OCI-LY1 (cell line): ENCODE data around the gene FILIP1L.

Experiments
- H2AFZ ChIP-seq: fragments of 200-600 bp; sonication (generic), shearing (Covaris generic); 2 replicates; pipeline ENCODE4 v1.6.0; 2014; ENCODE audit warnings: antibody characterized with exemption, mild to moderate bottlenecking, low read length
- H3F3A ChIP-seq: fragments of 200-600 bp; sonication (generic), shearing (Covaris generic); 2 replicates; pipeline ENCODE4 v1.6.0; 2014; ENCODE audit warnings: mild to moderate bottlenecking, antibody characterized with exemption, low read length, moderate library complexity; ENCODE audit not compliant: insufficient read depth
- H3K27ac ChIP-seq: fragments of 200-600 bp; sonication (generic); 2 replicates; pipeline ENCODE4 v1.5.1; 2014; ENCODE audit warnings: low read length, mixed run types, mild to moderate bottlenecking, low read depth; ENCODE audit not compliant: poor library complexity, severe bottlenecking
- H3K27me3 ChIP-seq: fragments of 200-600 bp; sonication (generic); 2 replicates; pipeline ENCODE4 v1.6.0; 2014; ENCODE audit warnings: antibody characterized with exemption, mild to moderate bottlenecking, low read length, moderate library complexity; ENCODE audit not compliant: insufficient read depth
- H3K36me3 ChIP-seq: fragments of 200-600 bp; sonication (generic); 2 replicates; pipeline ENCODE4 v1.6.1; 2014; ENCODE audit warnings: mild to moderate bottlenecking, antibody characterized with exemption, low read length, moderate library complexity, mixed read lengths; ENCODE audit not compliant: insufficient read depth
- H3K4me1 ChIP-seq: fragments of 200-600 bp; sonication (generic); 2 replicates; pipeline ENCODE4 v1.5.1; 2014; ENCODE audit warnings: mild to moderate bottlenecking, low read length, moderate library complexity; ENCODE audit not compliant: insufficient read depth, severe bottlenecking
- H3K4me2 ChIP-seq: fragments of 200-600 bp; sonication (generic), shearing (Covaris generic); 2 replicates; pipeline ENCODE4 v1.6.1; 2014; ENCODE audit warnings: low read length
- H3K4me3 ChIP-seq: fragments of 200-600 bp; sonication (generic); 2 replicates; pipeline ENCODE4 v1.5.1; 2014; ENCODE audit warnings: low read length, low read depth, mild to moderate bottlenecking, mixed read lengths; ENCODE audit not compliant: poor library complexity, severe bottlenecking
- H3K79me2 ChIP-seq: fragments of 200-600 bp; shearing (Covaris generic); 2 replicates; pipeline ENCODE4 v1.6.1; 2016; ENCODE audit warnings: mixed run types, low read length, mixed read lengths; ENCODE audit not compliant: insufficient read depth
- H3K9ac ChIP-seq: fragments of 200-600 bp; sonication (generic), shearing (Covaris generic); 2 replicates; pipeline ENCODE4 v1.6.1; 2014; ENCODE audit warnings: mild to moderate bottlenecking, low read length, mixed read lengths
- H3K9me2 ChIP-seq: fragments of 200-600 bp; sonication (generic), shearing (Covaris generic); 2 replicates; pipeline ENCODE4 v1.6.1; 2014; ENCODE audit warnings: low read depth, mild to moderate bottlenecking, low read length, mixed read lengths
- H3K9me3 ChIP-seq: fragments of 200-600 bp; shearing (Covaris generic); 2 replicates; pipeline ENCODE4 v1.6.1; 2014; ENCODE audit warnings: low read length, mixed read lengths
- H4K20me1 ChIP-seq: fragments of 200-600 bp; sonication (generic), shearing (Covaris generic); 2 replicates; pipeline ENCODE4 v1.6.0; 2016; ENCODE audit warnings: mild to moderate bottlenecking, low read length; ENCODE audit not compliant: insufficient read depth
- EZH2 ChIP-seq: fragments of 200-600 bp; sonication (generic), shearing (Covaris generic); IDR thresholded peaks from 2 replicates; pipeline ENCODE4 v1.8.0; 2017; ENCODE audit warnings: borderline replicate concordance, mixed run types, mild to moderate bottlenecking, antibody characterized with exemption, low read length, moderate library complexity, mixed read lengths
- TF ChIP-seq, protein P1 (sequence below): fragments of 200-600 bp; sonication (generic), shearing (Covaris generic); IDR thresholded peaks from 2 replicates; pipeline ENCODE4 v1.5.1; 2017; ENCODE audit warnings: mild to moderate bottlenecking, antibody characterized with exemption, low read length, moderate library complexity, mixed read lengths

FILIP1L gene

DNA sequence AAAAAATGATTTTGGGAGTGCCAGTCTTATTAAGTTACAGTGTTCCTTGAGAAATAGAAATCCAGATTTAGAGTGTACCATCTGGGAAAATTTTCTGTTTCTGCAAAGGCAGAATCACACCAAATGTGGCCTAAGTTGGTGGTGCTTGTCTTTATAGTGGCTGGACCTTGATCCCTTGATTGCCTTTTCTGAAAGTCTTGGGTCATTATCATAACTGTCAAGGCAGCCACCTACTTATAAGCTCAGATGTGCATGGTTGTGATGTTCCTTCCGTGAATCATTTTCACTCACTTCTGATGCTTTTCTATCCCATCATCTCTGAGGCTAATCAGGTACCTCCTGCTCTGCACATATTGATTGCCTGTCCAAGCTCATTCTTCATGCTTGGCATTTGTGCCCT lies 276.6 kb downstream of the FILIP1L start:
- Histone ChIP-seq H3K79me2 (no peaks in the 10 kb centered on the region), H3K4me1 (no peaks in the 10 kb centered on the region), H2AFZ (no peak overlapping the region), H3K36me3 (no peaks in the 10 kb centered on the region), H3K9ac (no peak overlapping the region), H3F3A (no peaks in the 10 kb centered on the region), H4K20me1 (no peaks in the 10 kb centered on the region), H3K27ac (no peak overlapping the region), H3K9me2 (no peaks in the 10 kb centered on the region), H3K27me3 (no peaks in the 10 kb centered on the region), H3K4me2 (no peak overlapping the region), H3K4me3 (no peak overlapping the region), H3K9me3 (no peaks in the 10 kb centered on the region)
- TF ChIP-seq, protein P1, sequence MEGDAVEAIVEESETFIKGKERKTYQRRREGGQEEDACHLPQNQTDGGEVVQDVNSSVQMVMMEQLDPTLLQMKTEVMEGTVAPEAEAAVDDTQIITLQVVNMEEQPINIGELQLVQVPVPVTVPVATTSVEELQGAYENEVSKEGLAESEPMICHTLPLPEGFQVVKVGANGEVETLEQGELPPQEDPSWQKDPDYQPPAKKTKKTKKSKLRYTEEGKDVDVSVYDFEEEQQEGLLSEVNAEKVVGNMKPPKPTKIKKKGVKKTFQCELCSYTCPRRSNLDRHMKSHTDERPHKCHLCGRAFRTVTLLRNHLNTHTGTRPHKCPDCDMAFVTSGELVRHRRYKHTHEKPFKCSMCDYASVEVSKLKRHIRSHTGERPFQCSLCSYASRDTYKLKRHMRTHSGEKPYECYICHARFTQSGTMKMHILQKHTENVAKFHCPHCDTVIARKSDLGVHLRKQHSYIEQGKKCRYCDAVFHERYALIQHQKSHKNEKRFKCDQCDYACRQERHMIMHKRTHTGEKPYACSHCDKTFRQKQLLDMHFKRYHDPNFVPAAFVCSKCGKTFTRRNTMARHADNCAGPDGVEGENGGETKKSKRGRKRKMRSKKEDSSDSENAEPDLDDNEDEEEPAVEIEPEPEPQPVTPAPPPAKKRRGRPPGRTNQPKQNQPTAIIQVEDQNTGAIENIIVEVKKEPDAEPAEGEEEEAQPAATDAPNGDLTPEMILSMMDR: no peak
- TF ChIP-seq EZH2: no peak

DNA sequence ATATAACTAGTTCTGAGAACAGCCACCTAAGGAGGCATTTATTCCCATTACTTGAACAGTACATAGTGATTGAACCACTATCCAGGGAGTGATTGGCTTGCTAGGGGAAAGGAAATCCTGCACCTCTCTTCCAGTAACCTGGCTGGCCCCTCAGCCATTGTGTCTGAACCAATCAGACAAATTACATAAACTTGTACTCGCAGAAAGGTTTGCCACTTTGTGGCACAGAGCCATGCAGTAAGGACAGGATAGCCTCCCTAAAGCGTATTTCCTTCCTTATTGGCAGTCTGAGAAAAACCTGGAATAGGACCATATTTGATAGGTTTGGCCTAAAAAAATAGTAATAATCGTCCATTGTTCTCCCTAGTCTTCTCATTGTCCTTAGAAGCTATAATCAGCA lies 277.6 kb downstream of the FILIP1L start:
- Histone ChIP-seq H3K4me3 (no peak overlapping the region), H4K20me1 (no peaks in the 10 kb centered on the region), H3F3A (no peaks in the 10 kb centered on the region), H3K9me2 (no peaks in the 10 kb centered on the region), H3K9me3 (no peaks in the 10 kb centered on the region), H3K79me2 (no peaks in the 10 kb centered on the region), H3K4me2 (no peak overlapping the region), H3K27ac (no peak overlapping the region), H3K4me1 (no peaks in the 10 kb centered on the region), H3K27me3 (no peaks in the 10 kb centered on the region), H3K9ac (no peak overlapping the region), H3K36me3 (no peaks in the 10 kb centered on the region), H2AFZ (no peak overlapping the region)
- TF ChIP-seq EZH2: no peak
- TF ChIP-seq, protein P1: no peak

- Histone ChIP-seq H3K79me2 (no peaks in the 10 kb centered on the region), H3K27me3 (no peaks in the 10 kb centered on the region), H3K4me1 (no peaks in the 10 kb centered on the region), H3K9ac (no peak overlapping the region), H4K20me1 (no peaks in the 10 kb centered on the region), H2AFZ (no peak overlapping the region), H3K9me3 (no peaks in the 10 kb centered on the region), H3K4me2 (no peak overlapping the region), H3K27ac (no peak overlapping the region), H3K4me3 (no peak overlapping the region), H3K9me2 (no peaks in the 10 kb centered on the region), H3K36me3 (no peaks in the 10 kb centered on the region), H3F3A (no peaks in the 10 kb centered on the region)
- TF ChIP-seq, protein P1: no peak
- no peak for TF ChIP-seq EZH2
Measured at GRCh38 chr3:99834211-99834957, 279.9 kb downstream of the FILIP1L start.
